ENCODE measurements around the gene NDUFS8.

DNA sequence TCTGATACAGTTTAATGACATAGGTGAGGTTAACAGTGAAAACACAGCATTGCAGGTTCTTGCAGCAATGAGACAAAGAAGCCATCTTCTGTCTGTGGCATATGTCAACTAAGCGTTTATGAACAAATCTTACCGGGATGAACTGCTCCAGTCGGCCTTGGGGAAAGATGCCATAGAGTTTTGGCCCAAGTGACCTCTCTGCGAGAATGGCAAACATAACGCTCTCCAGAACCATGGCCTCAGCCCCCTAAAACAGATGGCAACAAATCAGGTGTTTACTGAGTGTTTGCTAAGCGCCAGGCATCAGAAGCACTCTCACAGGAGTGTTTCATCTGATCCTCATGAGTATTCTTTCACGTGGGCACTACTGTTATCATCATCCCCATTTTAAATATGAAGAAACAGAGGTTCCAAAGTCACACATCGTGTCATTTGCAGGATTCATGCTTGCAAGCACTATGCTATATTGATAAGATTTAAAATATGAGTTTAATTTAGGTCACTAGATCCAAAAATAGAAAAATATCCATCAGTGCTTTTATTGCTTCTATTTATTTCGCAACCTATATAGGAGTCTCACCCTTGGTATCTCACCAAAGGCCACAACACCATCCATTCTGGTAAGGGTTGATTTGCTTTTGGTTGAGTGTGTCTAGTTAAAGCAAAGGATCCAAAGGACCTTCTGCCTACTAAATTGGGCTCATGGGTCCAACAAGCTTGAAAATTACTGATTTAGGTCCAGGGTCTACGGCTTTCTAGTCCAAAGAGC lies 44.3 kb downstream of the NDUFS8 start:
- no peak for TF ChIP-seq CTCF (IDR thresholded peaks at IDR 0.05)
- no peak for TF ChIP-seq POLR2A (IDR thresholded peaks at IDR 0.05)

Data from testis (tissue), 2 donors.